H1 (cell line): ENCODE results near the gene MTMR4.

Source experiments
- CHD2 ChIP-seq: IDR thresholded peaks from 2 replicates; pipeline ENCODE4 v1.6.1; 2012; ENCODE audit warnings: low read length, improper control_type of control experiment
- CTCF ChIP-seq, 3 experiments: IDR thresholded peaks; 1 replicate in 2 of 3; 2 replicates in 1 of 3; pipeline versions ENCODE4 v1.5.1 to v1.6.1; 2011; ENCODE audit warnings: low read length in 3 of 3, mild to moderate bottlenecking in 3 of 3, inconsistent platforms in 2 of 3, low read depth in 1 of 3, moderate library complexity in 1 of 3; ENCODE audit not compliant: insufficient read depth in 1 of 3; ENCODE audit errors: control extremely low read depth in 1 of 3
- FOSL1 ChIP-seq: IDR thresholded peaks from 2 replicates; pipeline ENCODE4 v1.6.1; 2011; ENCODE audit warnings: mild to moderate bottlenecking, low read depth, low read length, moderate library complexity; ENCODE audit not compliant: insufficient read depth
- HDAC2 ChIP-seq, 2 experiments: fragments of 300-600 bp in 1 of 2; sonication (generic) in 1 of 2; IDR thresholded peaks; 2 replicates each; pipeline ENCODE4 v1.6.1; 2011 to 2012; ENCODE audit warnings: low read depth in 2 of 2, low read length in 2 of 2, mild to moderate bottlenecking in 2 of 2, moderate library complexity in 2 of 2, borderline replicate concordance in 1 of 2, inconsistent platforms in 1 of 2
- JUN ChIP-seq: IDR thresholded peaks from 2 replicates; pipeline ENCODE4 v1.6.1; 2011; ENCODE audit warnings: low read depth, mild to moderate bottlenecking, improper control_type of control experiment, low read length
- POLR2A ChIP-seq, 2 experiments: IDR thresholded peaks; 1 replicate in 1 of 2; 2 replicates in 1 of 2; pipeline ENCODE4 v1.6.1; 2011; ENCODE audit warnings: low read depth in 2 of 2, low read length in 2 of 2, mild to moderate bottlenecking in 2 of 2; ENCODE audit errors: control extremely low read depth in 1 of 2
- RAD21 ChIP-seq, 2 experiments: IDR thresholded peaks in 1 of 2; conservative IDR thresholded peaks in 1 of 2; 2 replicates each; pipeline ENCODE4 v1.6.1; 2011; ENCODE audit warnings: low read depth in 2 of 2, low read length in 2 of 2, improper control_type of control experiment in 1 of 2, inconsistent platforms in 1 of 2, mild to moderate bottlenecking in 1 of 2, moderate library complexity in 1 of 2
- TCF12 ChIP-seq: IDR thresholded peaks from 2 replicates; pipeline ENCODE4 v1.6.1; 2011; ENCODE audit warnings: low read depth, mild to moderate bottlenecking, low read length

GRCh38 chr17:58492238-58493121, 22.0 kb downstream of the MTMR4 start:
- TF ChIP-seq HDAC2 (IDR thresholded peaks at IDR 0.05; ENCODE audit: borderline replicate concordance in 1 of 2, low read depth in 2 of 2, low read length in 2 of 2) (no peak), TCF12 (no peak), CTCF (IDR thresholded peaks at IDR 0.05; ENCODE audit: control extremely low read depth in 1 of 3, insufficient read depth in 1 of 3, low read depth in 1 of 3, low read length in 3 of 3) (no peak), RAD21 (IDR thresholded peaks at IDR 0.05 in 1 of 2, conservative IDR thresholded peaks at IDR 0.05 in 1 of 2; ENCODE audit: low read depth in 2 of 2, low read length in 2 of 2) (no peak), FOSL1 (no peak), CHD2 (no peak), JUN (no peak), POLR2A (IDR thresholded peaks at IDR 0.05; ENCODE audit: control extremely low read depth in 1 of 2, low read depth in 2 of 2, low read length in 2 of 2) (no peak)
